Mesenchymal stem cell (in vitro differentiated cells and primary cell): ENCODE measurements around the gene C5orf15.

ENCODE experiments used
- DNase-seq: peaks from one replicate; pipeline ENCODE4 v3.0.0-alpha.2; 2013
- H2AFZ ChIP-seq: one replicate; pipeline ENCODE4 v1.6.1; 2013; ENCODE audit warnings: low read depth, mild to moderate bottlenecking, control low read depth, inconsistent platforms, low read length, moderate library complexity
- H2AK5ac ChIP-seq: 2 replicates; pipeline ENCODE4 v1.6.1; 2013; ENCODE audit warnings: low read length, moderate library complexity, mild to moderate bottlenecking, inconsistent platforms; ENCODE audit not compliant: severe bottlenecking
- H2BK120ac ChIP-seq: one replicate; pipeline ENCODE4 v1.6.1; 2013; ENCODE audit warnings: low read depth, mild to moderate bottlenecking, inconsistent platforms, low read length, moderate library complexity
- H2BK12ac ChIP-seq, 2 experiments: one replicate each; pipeline ENCODE4 v1.6.1; 2013; ENCODE audit warnings: inconsistent platforms in 2 of 2, low read length in 2 of 2, mild to moderate bottlenecking in 2 of 2, moderate library complexity in 2 of 2, control low read depth in 1 of 2
- H2BK15ac ChIP-seq: one replicate; pipeline ENCODE4 v1.6.1; 2013; ENCODE audit warnings: mild to moderate bottlenecking, low read depth, inconsistent platforms; ENCODE audit not compliant: poor library complexity, severe bottlenecking
- H2BK5ac ChIP-seq: 2 replicates; pipeline ENCODE4 v1.6.1; 2013; ENCODE audit warnings: low read depth, mild to moderate bottlenecking, low read length, control low read depth, inconsistent platforms; ENCODE audit not compliant: poor library complexity, severe bottlenecking
- H3K14ac ChIP-seq, 2 experiments: one replicate each; pipeline ENCODE4 v1.6.1; 2013; ENCODE audit warnings: inconsistent platforms in 2 of 2, low read length in 2 of 2, control low read depth in 1 of 2, mild to moderate bottlenecking in 1 of 2, moderate library complexity in 1 of 2
- H3K18ac ChIP-seq, 2 experiments: one replicate each; pipeline ENCODE4 v1.6.1; 2013; ENCODE audit warnings: inconsistent platforms in 2 of 2, low read length in 2 of 2, control low read depth in 1 of 2, low read depth in 1 of 2, mild to moderate bottlenecking in 1 of 2
- H3K23ac ChIP-seq, 2 experiments: one replicate each; pipeline ENCODE4 v1.6.1; 2013; ENCODE audit warnings: inconsistent platforms in 2 of 2, low read length in 2 of 2, mild to moderate bottlenecking in 2 of 2, moderate library complexity in 2 of 2, control low read depth in 1 of 2
- H3K27ac ChIP-seq: 2 replicates; pipeline ENCODE4 v1.5.1; 2013; ENCODE audit warnings: mild to moderate bottlenecking, moderate library complexity, low read length, control low read depth, inconsistent platforms; ENCODE audit not compliant: poor library complexity, severe bottlenecking
- H3K27me3 ChIP-seq, 2 experiments: 2 replicates each; pipeline versions ENCODE4 v1.6.1 to v1.7.0; 2013; ENCODE audit warnings: low read length in 2 of 2, mild to moderate bottlenecking in 2 of 2, moderate library complexity in 2 of 2, control low read depth in 1 of 2, inconsistent platforms in 1 of 2; ENCODE audit not compliant: control insufficient read depth in 1 of 2, insufficient read depth in 1 of 2
- H3K36me3 ChIP-seq, 2 experiments: 2 replicates each; pipeline versions ENCODE4 v1.6.1 to v1.7.0; 2013; ENCODE audit warnings: low read length in 2 of 2, control low read depth in 1 of 2, inconsistent platforms in 1 of 2, low read depth in 1 of 2, mild to moderate bottlenecking in 1 of 2; ENCODE audit not compliant: insufficient read depth in 2 of 2, control insufficient read depth in 1 of 2
- H3K4ac ChIP-seq, 2 experiments: one replicate each; pipeline ENCODE4 v1.6.1; 2013; ENCODE audit warnings: inconsistent platforms in 2 of 2, low read length in 2 of 2, mild to moderate bottlenecking in 2 of 2, moderate library complexity in 2 of 2, control low read depth in 1 of 2, low read depth in 1 of 2
- H3K4me1 ChIP-seq: 2 replicates; pipeline ENCODE4 v1.6.1; 2013; ENCODE audit warnings: low read depth, low read length, control low read depth; ENCODE audit not compliant: control insufficient read depth, insufficient read depth
- H3K4me2 ChIP-seq: 2 replicates; pipeline ENCODE4 v1.6.1; 2013; ENCODE audit warnings: low read length, mild to moderate bottlenecking, inconsistent platforms; ENCODE audit not compliant: poor library complexity, severe bottlenecking
- H3K4me3 ChIP-seq, 2 experiments: 2 replicates each; pipeline versions ENCODE4 v1.5.1 to v1.7.0; 2013; ENCODE audit warnings: low read length in 2 of 2, mild to moderate bottlenecking in 2 of 2, control low read depth in 1 of 2, low read depth in 1 of 2; ENCODE audit not compliant: insufficient read depth in 1 of 2
- H3K79me1 ChIP-seq: replicated peaks from 2 replicates; pipeline ENCODE4 v1.6.1; 2013; ENCODE audit warnings: mild to moderate bottlenecking, control low read depth, low read length, inconsistent platforms; ENCODE audit not compliant: poor library complexity, severe bottlenecking
- H3K9ac ChIP-seq: 2 replicates; pipeline ENCODE4 v1.7.0; 2013; ENCODE audit warnings: mild to moderate bottlenecking, low read length, moderate library complexity
- H3K9me3 ChIP-seq: 2 replicates; pipeline ENCODE4 v1.7.0; 2013; ENCODE audit warnings: mild to moderate bottlenecking, low read length; ENCODE audit not compliant: control insufficient read depth
- H4K8ac ChIP-seq: one replicate; pipeline ENCODE4 v1.6.1; 2013; ENCODE audit warnings: inconsistent platforms, mild to moderate bottlenecking, low read length, moderate library complexity
- H4K91ac ChIP-seq: one replicate; pipeline ENCODE4 v1.6.1; 2013; ENCODE audit warnings: mild to moderate bottlenecking, low read length, inconsistent platforms
- WGBS: methylation state at CpG from one replicate; pipeline ENCODE4 v1.1.7; 2013; ENCODE audit warnings: mixed read lengths; 5-methylcytosine and 5-hydroxymethylcytosine counted together

The C5orf15 gene

DNA sequence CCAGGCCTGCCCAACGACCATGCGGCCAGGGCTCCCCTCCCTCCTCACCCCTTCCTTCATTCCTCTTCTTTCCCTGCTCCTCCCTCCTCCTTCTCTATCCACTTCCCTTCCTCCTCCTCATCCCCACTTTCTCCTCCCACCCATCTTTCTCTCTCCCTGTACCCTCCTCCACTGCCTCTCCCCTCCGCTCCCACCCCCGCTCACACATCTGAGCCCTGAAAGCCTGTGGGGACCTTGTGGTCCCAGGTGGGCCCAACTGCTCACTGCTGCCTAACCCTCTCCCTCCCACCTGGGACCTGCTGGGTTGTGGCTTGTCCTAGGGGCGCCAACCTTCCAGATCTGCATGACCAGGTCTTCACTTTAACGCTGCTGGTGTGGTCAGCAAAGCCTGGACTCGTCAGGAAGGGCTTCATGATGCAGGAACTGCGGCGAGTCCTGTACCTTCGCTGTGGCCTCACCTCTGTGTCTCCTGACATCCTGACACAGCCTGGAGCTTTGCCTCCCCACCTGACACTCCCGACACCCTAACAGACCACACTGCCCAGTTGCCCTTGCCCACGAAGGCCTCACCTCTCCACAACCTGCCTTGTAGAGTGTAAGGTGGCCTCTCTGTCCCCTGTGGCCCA, 34.6 kb downstream of the C5orf15 start:
- no peak overlapping the region for H3K4ac ChIP-seq
- peaks cover 0 to 23% of the 10 kb centered on the region in 2 experiments for H3K27me3 ChIP-seq
- no peak overlapping the region for H3K9ac ChIP-seq
- H3K79me1 ChIP-seq = no peaks in the 10 kb centered on the region
- no peak overlapping the region for H3K4me3 ChIP-seq
- no peaks in the 10 kb centered on the region for H3K9me3 ChIP-seq
- whole genome bisulfite sequencing = 85% methylated on average over 12 of the region's 12 CpGs
- peak overlapping the region in 1 of 2 experiments; percentile 63 for H3K14ac ChIP-seq
- H3K4me1 ChIP-seq = peaks cover 15% of the 10 kb centered on the region
- no peak overlapping the region for H4K91ac ChIP-seq
- no peak overlapping the region for H2AFZ ChIP-seq
- no peak overlapping the region for H2AK5ac ChIP-seq
- H2BK12ac ChIP-seq = no peak overlapping the region
- H2BK15ac ChIP-seq = no peak overlapping the region
- H3K18ac ChIP-seq = no peak overlapping the region
- no peak overlapping the region for H4K8ac ChIP-seq
- DNase-seq = no peak
- no peak overlapping the region for H2BK120ac ChIP-seq
- peaks cover 0 to 4% of the 10 kb centered on the region in 2 experiments for H3K36me3 ChIP-seq
- no peak overlapping the region for H3K4me2 ChIP-seq
- H3K23ac ChIP-seq = no peak overlapping the region
- H3K27ac ChIP-seq = no peak overlapping the region
- H2BK5ac ChIP-seq = no peak overlapping the region

- no peak overlapping the region for H2AK5ac ChIP-seq
- 81% methylated on average over 3 of the region's 3 CpGs for WGBS
- H3K4me1 ChIP-seq = peaks cover 15% of the 10 kb centered on the region
- no peak overlapping the region for H3K4me2 ChIP-seq
- no peak overlapping the region for H2BK15ac ChIP-seq
- H3K27ac ChIP-seq = no peak overlapping the region
- H3K79me1 ChIP-seq = no peaks in the 10 kb centered on the region
- H2BK120ac ChIP-seq = no peak overlapping the region
- H4K91ac ChIP-seq = no peak overlapping the region
- H2BK12ac ChIP-seq = no peak overlapping the region
- H3K4ac ChIP-seq = no peak overlapping the region
- no peak overlapping the region for H2AFZ ChIP-seq
- no peak overlapping the region for H3K4me3 ChIP-seq
- H3K14ac ChIP-seq = no peak overlapping the region
- peaks cover 0 to 23% of the 10 kb centered on the region in 2 experiments for H3K27me3 ChIP-seq
- H2BK5ac ChIP-seq = no peak overlapping the region
- no peak for DNase-seq
- H3K9me3 ChIP-seq = no peaks in the 10 kb centered on the region
- H4K8ac ChIP-seq = no peak overlapping the region
- no peak overlapping the region for H3K18ac ChIP-seq
- H3K9ac ChIP-seq = no peak overlapping the region
- H3K23ac ChIP-seq = no peak overlapping the region
- peaks cover 0 to 4% of the 10 kb centered on the region in 2 experiments for H3K36me3 ChIP-seq
These were observed 35.3 kb downstream of the C5orf15 start for GRCh38 chr5:133933169-133933509.

- Histone ChIP-seq H3K4ac (no peak overlapping the region), H4K91ac (no peak overlapping the region), H3K27ac (no peak overlapping the region), H3K36me3 (peaks cover 0 to 4% of the 10 kb centered on the region in 2 experiments), H3K79me1 (no peaks in the 10 kb centered on the region), H3K18ac (no peak overlapping the region), H2BK15ac (no peak overlapping the region), H2AK5ac (no peak overlapping the region), H3K9ac (no peak overlapping the region), H3K23ac (no peak overlapping the region), H2BK5ac (no peak overlapping the region), H3K4me3 (no peak overlapping the region), H3K14ac (no peak overlapping the region), H2AFZ (no peak overlapping the region), H2BK120ac (no peak overlapping the region), H4K8ac (no peak overlapping the region), H3K9me3 (no peaks in the 10 kb centered on the region), H2BK12ac (no peak overlapping the region), H3K4me2 (no peak overlapping the region), H3K27me3 (peaks cover 0 to 28% of the 10 kb centered on the region in 2 experiments), H3K4me1 (peaks cover 16% of the 10 kb centered on the region)
- no peak for DNase-seq
- 84% methylated on average over 13 of the region's 13 CpGs for WGBS
These were observed 35.8 kb downstream of the C5orf15 start for GRCh38 chr5:133932441-133933168.

DNA sequence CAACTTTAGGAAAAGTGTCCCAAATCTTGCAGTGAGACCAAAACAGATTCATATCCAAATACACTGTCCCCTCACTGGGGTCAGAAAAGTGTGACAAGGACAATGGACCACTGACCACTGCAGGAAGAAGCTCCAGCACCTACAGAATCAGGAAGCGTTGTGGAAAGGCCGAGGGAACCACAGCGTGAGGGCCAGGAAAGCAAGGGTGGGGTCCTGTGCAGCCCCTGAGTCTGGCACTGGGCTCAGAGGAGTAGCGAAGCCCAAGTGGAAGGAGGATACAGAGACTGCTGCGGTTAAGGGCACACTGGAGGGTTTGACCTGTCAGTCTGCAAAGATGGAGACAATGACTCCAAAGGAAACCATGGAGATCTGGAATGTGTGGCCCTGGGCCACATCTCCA, 36.9 kb downstream of the C5orf15 start:
- H3K27ac ChIP-seq = no peak overlapping the region
- H3K4ac ChIP-seq = no peak overlapping the region
- no peak overlapping the region for H2BK5ac ChIP-seq
- peaks cover 23% of the 10 kb centered on the region for H3K4me1 ChIP-seq
- no peak for DNase-seq
- no peaks in the 10 kb centered on the region for H3K9me3 ChIP-seq
- H2AK5ac ChIP-seq = no peak overlapping the region
- no peak overlapping the region for H2AFZ ChIP-seq
- no peak overlapping the region for H2BK15ac ChIP-seq
- no peak overlapping the region for H3K4me3 ChIP-seq
- peaks cover 0 to 37% of the 10 kb centered on the region in 2 experiments for H3K27me3 ChIP-seq
- H3K9ac ChIP-seq = no peak overlapping the region
- no peak overlapping the region for H3K14ac ChIP-seq
- H3K18ac ChIP-seq = no peak overlapping the region
- no peak overlapping the region for H3K4me2 ChIP-seq
- H4K91ac ChIP-seq = no peak overlapping the region
- H2BK12ac ChIP-seq = no peak overlapping the region
- H4K8ac ChIP-seq = no peak overlapping the region
- no peak overlapping the region for H3K23ac ChIP-seq
- H3K79me1 ChIP-seq = no peaks in the 10 kb centered on the region
- H2BK120ac ChIP-seq = no peak overlapping the region
- peaks cover 0 to 4% of the 10 kb centered on the region in 2 experiments for H3K36me3 ChIP-seq
- WGBS = 90% methylated on average over 5 of the region's 5 CpGs
